Kidney epithelial cell (primary cell): ENCODE data around the gene PELI2. TPM values are rescaled to one million over a fixed set of nuclear protein-coding genes. Genes with fewer than 3 reads are reported as not detected.

ENCODE experiments used
- DNase-seq: peaks from one replicate; pipeline ENCODE4 v3.0.0-alpha.2; 2010; ENCODE audit warnings: low read depth
- H3K27me3 ChIP-seq: 2 replicates; pipeline ENCODE4 v1.6.0; 2011; ENCODE audit warnings: low read length; ENCODE audit not compliant: control insufficient read depth, insufficient read depth
- H3K36me3 ChIP-seq: 2 replicates; pipeline ENCODE4 v1.5.1; 2011; ENCODE audit warnings: low read length; ENCODE audit not compliant: control insufficient read depth, insufficient read depth
- H3K4me3 ChIP-seq: 2 replicates; pipeline ENCODE4 v1.5.1; 2011; ENCODE audit warnings: low read depth, mild to moderate bottlenecking, control low read depth, low read length
- CTCF ChIP-seq: IDR thresholded peaks from 2 replicates; pipeline ENCODE4 v1.5.1; 2011; ENCODE audit warnings: mild to moderate bottlenecking, moderate library complexity, low read length, control low read depth, inconsistent platforms; ENCODE audit not compliant: insufficient read depth, poor library complexity, severe bottlenecking
- total RNA-seq: library from RNA; depleted of rRNA; stranded (reverse); fragments of >200 nt; gene quantifications from 2 replicates; pipeline ENCODE4 v1.2.3, GENCODE V29; 2015

The PELI2 gene
- total RNA-seq, 1 donor from 2014 or later, result 4.8 TPM

- no peak for TF ChIP-seq CTCF
- peak; percentile 41 for DNase-seq
- no peak overlapping the region for H3K4me3 ChIP-seq
- no peaks in the 10 kb centered on the region for H3K36me3 ChIP-seq
- no peaks in the 10 kb centered on the region for H3K27me3 ChIP-seq
Measured at GRCh38 chr14:56099081-56099797, 19.0 kb upstream of the PELI2 start.

- DNase-seq, result no peak
- no peaks in the 10 kb centered on the region for H3K27me3 ChIP-seq
- H3K4me3 ChIP-seq, result no peak overlapping the region
- H3K36me3 ChIP-seq, result no peaks in the 10 kb centered on the region
- no peak for TF ChIP-seq CTCF
Measured at GRCh38 chr14:56100556-56100955, 17.7 kb upstream of the PELI2 start.

GRCh38 chr14:56102941-56103340 lies 15.3 kb upstream of the PELI2 start:
- Histone ChIP-seq H3K36me3 (no peaks in the 10 kb centered on the region), H3K27me3 (no peaks in the 10 kb centered on the region), H3K4me3 (no peak overlapping the region)
- no peak for TF ChIP-seq CTCF
- no peak for DNase-seq

GRCh38 chr14:56107615-56108014 lies 10.6 kb upstream of the PELI2 start:
- no peak for DNase-seq
- Histone ChIP-seq H3K36me3 (no peaks in the 10 kb centered on the region), H3K4me3 (no peak overlapping the region), H3K27me3 (no peaks in the 10 kb centered on the region)
- no peak for TF ChIP-seq CTCF

- TF ChIP-seq CTCF, result no peak
Measured at GRCh38 chr14:56108057-56108456, 10.2 kb upstream of the PELI2 start.

GRCh38 chr14:56112781-56113180 lies 5.4 kb upstream of the PELI2 start:
- no peaks in the 10 kb centered on the region for H3K36me3 ChIP-seq
- no peak for TF ChIP-seq CTCF
- no peak overlapping the region for H3K4me3 ChIP-seq
- no peaks in the 10 kb centered on the region for H3K27me3 ChIP-seq
- DNase-seq, result no peak

More at GRCh38 chr14:56108057-56108456, 10.2 kb upstream of the PELI2 start:
- no peaks in the 10 kb centered on the region for H3K27me3 ChIP-seq
- H3K4me3 ChIP-seq, result no peak overlapping the region
- DNase-seq, result no peak
- no peaks in the 10 kb centered on the region for H3K36me3 ChIP-seq
